Endothelial cell of umbilical vein (primary cell): Measurements from ENCODE around the gene BCL2L13. TPM values are rescaled to one million over a fixed set of nuclear protein-coding genes. Genes with fewer than 3 reads are reported as not detected.

ENCODE experiments used
- BruUV-seq: library from RNA; stranded (reverse); fragments of 400-500 nt; replicated peaks from 2 replicates; lab custom pipeline; 2021; lab: Mats Ljungman, UMichigan
- CTCF ChIA-PET: fragments of 300-600, 350-600 bp; sonication (Branson Sonifier 250); formaldehyde crosslinking; loops from one replicate; lab custom pipeline; 2021; ENCODE audit warnings: antibody characterized with exemption, inconsistent platforms; lab: Charles Lee
- POLR2A ChIA-PET: fragments of 300-600, 350-600 bp; sonication (Branson Sonifier 250); formaldehyde crosslinking; loops from one replicate; lab custom pipeline; 2021; ENCODE audit warnings: antibody characterized with exemption, inconsistent platforms; lab: Charles Lee
- DNase-seq: peaks from one replicate; pipeline ENCODE4 v3.0.0-alpha.2; 2011; ENCODE audit warnings: low read depth, low spot score
- FAIRE-seq: peaks from 2 replicates; lab custom pipeline; 2011; peaks lifted over from hg19 to GRCh38; lab: Jason Lieb, UNC
- H2AFZ ChIP-seq: 2 replicates; pipeline ENCODE4 v1.6.0; 2012; ENCODE audit warnings: low read depth, low read length, control low read depth, inconsistent platforms
- H3K27ac ChIP-seq: 2 replicates; pipeline ENCODE4 v1.5.1; 2011; ENCODE audit warnings: low read depth, mild to moderate bottlenecking, control low read depth, low read length, moderate library complexity; ENCODE audit not compliant: insufficient read depth
- H3K27me3 ChIP-seq, 2 experiments: 2 replicates each; pipeline versions ENCODE4 v1.6.0 to v1.6.1; 2011; ENCODE audit warnings: low read length in 2 of 2, mixed read lengths in 1 of 2; ENCODE audit not compliant: control insufficient read depth in 2 of 2, insufficient read depth in 2 of 2
- H3K36me3 ChIP-seq, 2 experiments: 2 replicates in 1 of 2; 3 replicates in 1 of 2; pipeline ENCODE4 v1.5.1; 2011; ENCODE audit warnings: low read length in 2 of 2, mild to moderate bottlenecking in 1 of 2, moderate library complexity in 1 of 2; ENCODE audit not compliant: control insufficient read depth in 2 of 2, insufficient read depth in 2 of 2; ENCODE audit errors: extremely low read depth in 1 of 2
- H3K4me1 ChIP-seq: 3 replicates; pipeline ENCODE4 v1.5.1; 2011; ENCODE audit warnings: mild to moderate bottlenecking, low read length; ENCODE audit not compliant: control insufficient read depth, insufficient read depth; ENCODE audit errors: extremely low read depth
- H3K4me2 ChIP-seq: 2 replicates; pipeline ENCODE4 v1.6.1; 2011; ENCODE audit warnings: low read length, control low read depth, mixed read lengths; ENCODE audit not compliant: insufficient read depth
- H3K4me3 ChIP-seq, 3 experiments: fragments of 200-600 bp in 1 of 3; sonication (generic), shearing (Covaris generic) in 1 of 3; replicated peaks in 1 of 3; 2 replicates each; pipeline ENCODE4 v1.5.1; 2011 to 2016; ENCODE audit warnings: control low read depth in 3 of 3, low read length in 3 of 3, mild to moderate bottlenecking in 2 of 3, inconsistent platforms in 1 of 3, low read depth in 1 of 3, moderate library complexity in 1 of 3; ENCODE audit not compliant: insufficient read depth in 1 of 3
- H3K79me2 ChIP-seq: 2 replicates; pipeline ENCODE4 v1.6.0; 2012; ENCODE audit warnings: low read length, inconsistent platforms; ENCODE audit not compliant: control insufficient read depth, insufficient read depth
- H3K9ac ChIP-seq: replicated peaks from 2 replicates; pipeline ENCODE3; 2011; ENCODE audit warnings: low read length, control low read depth; ENCODE audit not compliant: insufficient read depth; ENCODE audit errors: extremely low read depth
- H3K9me1 ChIP-seq: replicated peaks from 3 replicates; pipeline ENCODE4 v1.6.0; 2011; ENCODE audit warnings: mild to moderate bottlenecking, low read length; ENCODE audit not compliant: control insufficient read depth, insufficient read depth; ENCODE audit errors: extremely low read depth
- H3K9me3 ChIP-seq: replicated peaks from 2 replicates; pipeline ENCODE4 v1.5.1; 2012; ENCODE audit warnings: low read length, inconsistent platforms; ENCODE audit not compliant: control insufficient read depth, insufficient read depth
- H4K20me1 ChIP-seq: replicated peaks from 2 replicates; pipeline ENCODE3; 2011; ENCODE audit warnings: mild to moderate bottlenecking, low read length; ENCODE audit not compliant: control insufficient read depth, insufficient read depth; ENCODE audit errors: extremely low read depth
- EZH2 ChIP-seq: IDR thresholded peaks from 2 replicates; pipeline ENCODE4 v1.6.1; 2012; ENCODE audit warnings: borderline replicate concordance, low read depth, mild to moderate bottlenecking, moderate library complexity, low read length, inconsistent platforms; ENCODE audit not compliant: severe bottlenecking
- FOS ChIP-seq: IDR thresholded peaks from 2 replicates; pipeline ENCODE4 v1.6.1; 2011; ENCODE audit warnings: mild to moderate bottlenecking, low read length, moderate library complexity, borderline replicate concordance; ENCODE audit not compliant: insufficient read depth
- GATA2 ChIP-seq: IDR thresholded peaks from 2 replicates; pipeline ENCODE4 v1.7.0; 2011; ENCODE audit warnings: low read depth, mild to moderate bottlenecking, moderate library complexity, mixed read lengths, low read length; ENCODE audit not compliant: insufficient read length, insufficient read depth
- JUN ChIP-seq: IDR thresholded peaks from 2 replicates; pipeline ENCODE4 v1.6.1; 2011; ENCODE audit warnings: borderline replicate concordance, low read depth; ENCODE audit not compliant: insufficient read length, insufficient read depth
- MYC ChIP-seq: IDR thresholded peaks from one replicate; pipeline ENCODE4 v1.6.1; 2011; ENCODE audit warnings: mild to moderate bottlenecking, low read depth, low read length
- POLR2A ChIP-seq: IDR thresholded peaks from 2 replicates; pipeline ENCODE4 v1.6.1; 2012; ENCODE audit warnings: low read depth, mild to moderate bottlenecking, control low read depth, low read length
- POLR2AphosphoS5 ChIP-seq: IDR thresholded peaks from 2 replicates; pipeline ENCODE4 v1.6.1; 2012; ENCODE audit warnings: low read depth, mild to moderate bottlenecking, control low read depth, low read length, moderate library complexity; ENCODE audit not compliant: insufficient read depth
- dilution Hi-C: fragments of 300-500 bp; cut with MboI; formaldehyde crosslinking; loops from one replicate; pipeline ENCODE4 v1.15.0; 2019; ENCODE audit warnings: low sequenced_read_pairs; ENCODE audit not compliant: extremely low pct_ligation_motif_present
- intact Hi-C: fragments of 100-400 bp; cut with micrococcal nuclease; formaldehyde crosslinking; loops from one replicate; pipeline ENCODE4 v1.10.0; 2022
- polyA plus RNA-seq, 4 experiments: library from polyadenylated mRNA; depleted of rRNA in 3 of 4; stranded (reverse) in 3 of 4; unstranded in 1 of 4; fragments of >200 nt; gene quantifications; 2 replicates each; pipeline versions ENCODE4 v1.2.1 to v1.2.3, GENCODE V29; 2011 to 2012; ENCODE audit warnings: missing spikeins in 1 of 4
- total RNA-seq: library from RNA; stranded (reverse); gene quantifications from 2 replicates; pipeline ENCODE4 v1.2.3, GENCODE V29; 2021
- TF ChIP-seq, protein P1 (sequence below): IDR thresholded peaks from 2 replicates; pipeline ENCODE4 v1.6.1; 2011; ENCODE audit not compliant: insufficient read depth, insufficient read length
- TF ChIP-seq, protein P2 (sequence below), 2 donors: IDR thresholded peaks; 1 replicate in 1 of 2; 2 replicates in 1 of 2; pipeline ENCODE4 v1.5.1; 2011; ENCODE audit warnings: low read length in 2 of 2, mild to moderate bottlenecking in 2 of 2, moderate library complexity in 2 of 2, control low read depth in 1 of 2, inconsistent platforms in 1 of 2, low read depth in 1 of 2; ENCODE audit not compliant: insufficient read depth in 1 of 2; ENCODE audit errors: extremely low read depth in 1 of 2

The BCL2L13 gene
- total and polyA plus RNA-seq, 2 donors (not counting 3 experiments of a cell fraction or from before 2014, with no cell fraction given), result 28.1 to 36.2 TPM

DNA sequence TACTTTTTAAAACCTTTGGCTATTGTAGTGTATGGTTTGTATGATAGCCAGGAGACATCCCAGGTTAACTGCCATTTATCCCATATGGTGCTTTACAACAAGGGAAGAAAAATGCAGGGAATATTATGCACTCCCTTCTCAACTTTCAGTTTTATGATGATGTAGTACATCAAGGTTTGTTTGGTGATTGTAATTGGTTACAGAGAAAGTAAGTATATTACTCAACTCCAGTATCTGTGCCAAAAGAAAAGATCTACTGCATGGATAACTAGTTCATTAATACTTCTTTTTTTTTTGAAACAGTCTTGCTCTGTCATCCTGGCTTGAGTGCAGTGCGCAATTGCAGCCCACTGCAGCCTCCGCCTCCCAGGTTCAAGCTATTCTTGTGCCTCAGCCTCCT is 65.3 kb downstream of the BCL2L13 start:
- Histone ChIP-seq H3K27me3 (no peaks in the 10 kb centered on the region), H3K4me2 (no peak overlapping the region), H2AFZ (no peak overlapping the region), H3K36me3 (peaks cover 0 to 1% of the 10 kb centered on the region in 2 experiments), H3K9ac (no peak overlapping the region), H3K9me1 (no peaks in the 10 kb centered on the region), H3K4me1 (peaks cover 28% of the 10 kb centered on the region), H4K20me1 (no peaks in the 10 kb centered on the region), H3K27ac (no peak overlapping the region), H3K9me3 (no peaks in the 10 kb centered on the region), H3K79me2 (peaks cover 16% of the 10 kb centered on the region), H3K4me3 (no peak overlapping the region)
- ChIA-PET POLR2A (no interaction called here), CTCF (no interaction called here)
- FAIRE-seq (no peak), DNase-seq (no peak)
- dilution Hi-C loops, result no loop called here
- no TSS peak for BruUV-seq
- TF ChIP-seq POLR2A (no peak), FOS (no peak), EZH2 (no peak)
- TF ChIP-seq, protein P1, sequence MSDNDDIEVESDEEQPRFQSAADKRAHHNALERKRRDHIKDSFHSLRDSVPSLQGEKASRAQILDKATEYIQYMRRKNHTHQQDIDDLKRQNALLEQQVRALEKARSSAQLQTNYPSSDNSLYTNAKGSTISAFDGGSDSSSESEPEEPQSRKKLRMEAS, result no peak
- intact Hi-C loops, result loop anchor here (10.0 kb wide), 1 partner anchor 149 kb away; no protein-coding TSS in a partner anchor

DNA sequence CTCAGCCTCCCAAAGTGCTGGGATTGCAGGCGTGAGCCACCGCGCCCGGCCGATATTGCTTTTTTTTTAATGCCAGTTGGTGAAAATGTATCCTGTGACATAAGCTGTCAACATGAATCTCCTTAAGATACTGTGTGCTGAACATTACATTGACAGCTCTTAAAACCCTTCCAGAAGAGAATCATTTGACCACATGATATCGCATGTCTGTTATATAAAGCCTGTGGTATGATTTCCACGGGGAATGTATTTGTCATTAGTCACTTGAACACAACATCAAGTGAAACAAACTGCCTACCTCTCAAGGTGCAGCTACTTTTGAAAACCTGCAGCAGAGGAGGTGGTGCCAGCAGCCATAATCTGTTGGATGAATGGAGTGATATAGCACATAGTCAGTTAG is 67.0 kb downstream of the BCL2L13 start:
- no peaks in the 10 kb centered on the region for H4K20me1 ChIP-seq
- DNase-seq (no peak), FAIRE-seq (no peak)
- H3K4me2 ChIP-seq, result no peak overlapping the region
- H3K9ac ChIP-seq, result no peak overlapping the region
- peak overlapping the region; percentile 91 for H3K27ac ChIP-seq
- H3K4me1 ChIP-seq, result peaks cover 24% of the 10 kb centered on the region
- no peaks in the 10 kb centered on the region for H3K27me3 ChIP-seq
- peaks cover 16% of the 10 kb centered on the region for H3K79me2 ChIP-seq
- dilution Hi-C loops, result no loop called here
- TF ChIP-seq EZH2 (no peak), MYC (no peak), JUN (no peak), GATA2 (no peak), POLR2A (no peak), FOS (no peak), POLR2AphosphoS5 (no peak)
- TF ChIP-seq, protein P1, result no peak
- TF ChIP-seq, protein P2, sequence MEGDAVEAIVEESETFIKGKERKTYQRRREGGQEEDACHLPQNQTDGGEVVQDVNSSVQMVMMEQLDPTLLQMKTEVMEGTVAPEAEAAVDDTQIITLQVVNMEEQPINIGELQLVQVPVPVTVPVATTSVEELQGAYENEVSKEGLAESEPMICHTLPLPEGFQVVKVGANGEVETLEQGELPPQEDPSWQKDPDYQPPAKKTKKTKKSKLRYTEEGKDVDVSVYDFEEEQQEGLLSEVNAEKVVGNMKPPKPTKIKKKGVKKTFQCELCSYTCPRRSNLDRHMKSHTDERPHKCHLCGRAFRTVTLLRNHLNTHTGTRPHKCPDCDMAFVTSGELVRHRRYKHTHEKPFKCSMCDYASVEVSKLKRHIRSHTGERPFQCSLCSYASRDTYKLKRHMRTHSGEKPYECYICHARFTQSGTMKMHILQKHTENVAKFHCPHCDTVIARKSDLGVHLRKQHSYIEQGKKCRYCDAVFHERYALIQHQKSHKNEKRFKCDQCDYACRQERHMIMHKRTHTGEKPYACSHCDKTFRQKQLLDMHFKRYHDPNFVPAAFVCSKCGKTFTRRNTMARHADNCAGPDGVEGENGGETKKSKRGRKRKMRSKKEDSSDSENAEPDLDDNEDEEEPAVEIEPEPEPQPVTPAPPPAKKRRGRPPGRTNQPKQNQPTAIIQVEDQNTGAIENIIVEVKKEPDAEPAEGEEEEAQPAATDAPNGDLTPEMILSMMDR (IDR thresholded peaks at IDR 0.05; ENCODE audit: extremely low read depth in 1 of 2, insufficient read depth in 1 of 2, low read depth in 1 of 2, low read length in 2 of 2), result no peak
- no peaks in the 10 kb centered on the region for H3K9me1 ChIP-seq
- H3K36me3 ChIP-seq, result peaks cover 0 to 1% of the 10 kb centered on the region in 2 experiments
- H3K9me3 ChIP-seq, result no peaks in the 10 kb centered on the region
- intact Hi-C loops, result loop anchor here (10.0 kb wide), 1 partner anchor 151 kb away; no protein-coding TSS in a partner anchor
- POLR2A ChIA-PET, result no interaction called here
- H3K4me3 ChIP-seq, result no peak overlapping the region
- CTCF ChIA-PET, result no interaction called here
- no peak overlapping the region for H2AFZ ChIP-seq
- BruUV-seq, result no TSS peak
